Measurements from ENCODE around the gene CMTM7. TPM values are rescaled to one million over a fixed set of nuclear protein-coding genes. Genes with fewer than 3 reads are reported as not detected.

CMTM7 gene
- total RNA-seq, 4 donors from 2014 or later: 14.8 to 24.7 (median 22.0) TPM

- Histone ChIP-seq H3K4me1 (peaks cover 27 to 43% of the 10 kb centered on the region in 2 donors), H3K9me3 (no peaks in the 10 kb centered on the region), H3K27ac (no peak overlapping the region), H3K36me3 (no peaks in the 10 kb centered on the region), H3K27me3 (no peaks in the 10 kb centered on the region), H3K4me3 (replicated peaks in 1 of 3) (no peak overlapping the region)
- no peak for TF ChIP-seq CTCF (IDR thresholded peaks at IDR 0.05)
- no peak for TF ChIP-seq POLR2A (IDR thresholded peaks at IDR 0.05)
- DNase-seq: no peak
- intact Hi-C loops (cut with DNase I): no loop called here
- WGBS, 2 donors: 96% methylated on average over 3 of the region's 3 CpGs
These were observed 21.2 kb downstream of the CMTM7 start for GRCh38 chr3:32412887-32413286.

GRCh38 chr3:32413845-32414521 is 22.3 kb downstream of the CMTM7 start:
- no peaks in the 10 kb centered on the region for H3K27me3 ChIP-seq
- no peak overlapping the region for H3K4me3 ChIP-seq (replicated peaks in 1 of 3)
- H3K9me3 ChIP-seq: no peaks in the 10 kb centered on the region
- peak overlapping the region in 1 of 3 donors; percentile 42 for H3K27ac ChIP-seq
- DNase-seq: no peak
- WGBS, 2 donors: 85 to 91% methylated on average over 10 of the region's 10 CpGs
- intact Hi-C loops (cut with DNase I): no loop called here
- TF ChIP-seq CTCF (IDR thresholded peaks at IDR 0.05) (no peak), POLR2A (IDR thresholded peaks at IDR 0.05) (no peak)
- H3K4me1 ChIP-seq: peaks cover 27 to 43% of the 10 kb centered on the region in 2 donors
- H3K36me3 ChIP-seq: no peaks in the 10 kb centered on the region

- Histone ChIP-seq H3K36me3 (no peaks in the 10 kb centered on the region), H3K4me1 (peaks cover 23 to 39% of the 10 kb centered on the region in 2 donors), H3K27ac (peak overlapping the region in 2 of 3 donors; percentile 42 to 70), H3K4me3 (replicated peaks in 1 of 3) (no peak overlapping the region), H3K27me3 (no peaks in the 10 kb centered on the region), H3K9me3 (no peaks in the 10 kb centered on the region)
- peak in 1 of 2 donors; percentile 27 for DNase-seq
- 71 to 72% methylated on average over 6 of the region's 6 CpGs for WGBS, 2 donors
- intact Hi-C loops (cut with DNase I): no loop called here
- no peak for TF ChIP-seq CTCF (IDR thresholded peaks at IDR 0.05)
These were observed 23.0 kb downstream of the CMTM7 start for GRCh38 chr3:32414522-32415202.

- Histone ChIP-seq H3K27ac (peak overlapping the region; percentile 93 to 98 (median 96)), H3K4me1 (peaks cover 46 to 59% of the 10 kb centered on the region in 2 donors), H3K36me3 (no peaks in the 10 kb centered on the region), H3K9me3 (no peaks in the 10 kb centered on the region), H3K27me3 (no peaks in the 10 kb centered on the region), H3K4me3 (replicated peaks in 1 of 3) (no peak overlapping the region)
- 92 to 94% methylated on average over 2 of the region's 2 CpGs for WGBS, 2 donors
- intact Hi-C loops (cut with DNase I): no loop called here
- no peak for DNase-seq
- no peak for TF ChIP-seq CTCF (IDR thresholded peaks at IDR 0.05)
- no peak for TF ChIP-seq POLR2A (IDR thresholded peaks at IDR 0.05)
These were observed 28.1 kb downstream of the CMTM7 start for GRCh38 chr3:32419742-32420125.

All from thyroid gland (tissue), 4 donors.